NT2/D1 (cell line): Measurements from ENCODE around the gene VANGL1.
A peak's percentile ranks its signal among the peaks of the same experiment; 100 is the strongest.
"Not testable (repeated sequence)": the region's sequence is repeated elsewhere in the genome, so short reads cannot be mapped to it uniquely, and the experiment has no call there.

Source experiments
- DNase-seq: peaks from one replicate; pipeline ENCODE4 v3.0.0-alpha.2; 2011; ENCODE audit warnings: low read depth, low spot score
- H3K27me3 ChIP-seq: 2 replicates; pipeline ENCODE4 v1.6.0; 2011; ENCODE audit warnings: mild to moderate bottlenecking; ENCODE audit not compliant: insufficient read length, insufficient read depth
- H3K36me3 ChIP-seq: 2 replicates; pipeline ENCODE4 v1.6.1; 2011; ENCODE audit warnings: mild to moderate bottlenecking, low read length, mixed read lengths; ENCODE audit not compliant: insufficient read depth, insufficient read length
- H3K4me1 ChIP-seq: 2 replicates; pipeline ENCODE4 v1.5.1; 2011; ENCODE audit not compliant: insufficient read depth, insufficient read length
- H3K4me3 ChIP-seq: 2 replicates; pipeline ENCODE4 v1.5.1; 2011; ENCODE audit warnings: low read depth; ENCODE audit not compliant: insufficient read length
- H3K9ac ChIP-seq: 2 replicates; pipeline ENCODE4 v1.6.0; 2011; ENCODE audit warnings: low read depth; ENCODE audit not compliant: insufficient read length
- H3K9me3 ChIP-seq: 2 replicates; pipeline ENCODE4 v1.5.1; 2011; ENCODE audit warnings: mild to moderate bottlenecking, low read length; ENCODE audit not compliant: insufficient read depth
- SUZ12 ChIP-seq: IDR thresholded peaks from 2 replicates; pipeline ENCODE4 v1.6.1; 2011; ENCODE audit not compliant: insufficient read length, insufficient read depth; ENCODE audit errors: extremely low read depth
- YY1 ChIP-seq: IDR thresholded peaks from 2 replicates; pipeline ENCODE4 v1.6.1; 2011; ENCODE audit not compliant: insufficient read length, insufficient read depth
- ZNF274 ChIP-seq: IDR thresholded peaks from 2 replicates; pipeline ENCODE4 v1.6.1; 2011; ENCODE audit warnings: mild to moderate bottlenecking, low read depth, low read length

The VANGL1 gene

GRCh38 chr1:115632251-115633026 is 9.3 kb upstream of the VANGL1 start:
- DNase-seq = no peak

GRCh38 chr1:115633606-115634005 is 8.2 kb upstream of the VANGL1 start:
- H3K9me3 ChIP-seq, DNase-seq, H3K4me1 ChIP-seq, H3K9ac ChIP-seq, H3K36me3 ChIP-seq, H3K27me3 ChIP-seq, H3K4me3 ChIP-seq: not testable (repeated sequence)

More at GRCh38 chr1:115632251-115633026, 9.3 kb upstream of the VANGL1 start:
- no peak overlapping the region for H3K9ac ChIP-seq
- no peaks in the 10 kb centered on the region for H3K36me3 ChIP-seq
- no peak overlapping the region for H3K4me3 ChIP-seq
- TF ChIP-seq SUZ12 (no peak), YY1 (no peak), ZNF274 (no peak)
- H3K9me3 ChIP-seq = peaks cover 6% of the 10 kb centered on the region; the same call in 1 of the 2 replicates
- H3K4me1 ChIP-seq = no peaks in the 10 kb centered on the region
- no peaks in the 10 kb centered on the region for H3K27me3 ChIP-seq

- H3K9me3 ChIP-seq = peaks cover 17% of the 10 kb centered on the region; the same call in 1 of the 2 replicates
- H3K4me1 ChIP-seq = peaks cover 12% of the 10 kb centered on the region
- DNase-seq, H3K27me3 ChIP-seq, H3K9ac ChIP-seq, H3K36me3 ChIP-seq, H3K4me3 ChIP-seq: not testable (repeated sequence)
These were observed 4.5 kb upstream of the VANGL1 start for GRCh38 chr1:115637247-115637646.

GRCh38 chr1:115640384-115640783 is 1.4 kb upstream of the VANGL1 start:
- no peak for TF ChIP-seq SUZ12
- no peak for TF ChIP-seq ZNF274
- TF ChIP-seq YY1 = no peak
- peaks cover 12% of the 10 kb centered on the region for H3K4me1 ChIP-seq
- DNase-seq = no peak

GRCh38 chr1:115642168-115643072 is 650 bp downstream of the VANGL1 start:
- H3K9ac ChIP-seq = peak overlapping the region; percentile 95

More at GRCh38 chr1:115640384-115640783, 1.4 kb upstream of the VANGL1 start:
- Histone ChIP-seq H3K9ac (no peak overlapping the region), H3K9me3 (peaks cover 17% of the 10 kb centered on the region; the same call in 1 of the 2 replicates), H3K36me3 (peaks cover 12% of the 10 kb centered on the region), H3K27me3 (no peaks in the 10 kb centered on the region), H3K4me3 (no peak overlapping the region)

GRCh38 chr1:115643225-115643624 is 1.5 kb downstream of the VANGL1 start:
- Histone ChIP-seq H3K9ac (peak overlapping the region; percentile 95), H3K9me3 (peaks cover 11% of the 10 kb centered on the region; the same call in 1 of the 2 replicates), H3K27me3 (no peaks in the 10 kb centered on the region), H3K4me1 (peaks cover 19% of the 10 kb centered on the region), H3K4me3 (peak overlapping the region; percentile 88), H3K36me3 (peaks cover 13% of the 10 kb centered on the region)
- TF ChIP-seq SUZ12 (no peak), YY1 (no peak), ZNF274 (no peak)
- DNase-seq = no peak

More at GRCh38 chr1:115642168-115643072, 650 bp downstream of the VANGL1 start:
- Histone ChIP-seq H3K4me3 (peak overlapping the region; percentile 88), H3K27me3 (no peaks in the 10 kb centered on the region), H3K9me3 (peaks cover 11% of the 10 kb centered on the region; the same call in 1 of the 2 replicates), H3K4me1 (peaks cover 12% of the 10 kb centered on the region), H3K36me3 (peaks cover 13% of the 10 kb centered on the region)
- TF ChIP-seq YY1 (no peak), SUZ12 (no peak)
- no peak for DNase-seq

- DNase-seq = no peak
- Histone ChIP-seq H3K9ac (peak overlapping the region; percentile 37), H3K4me1 (peaks cover 24% of the 10 kb centered on the region), H3K9me3 (peaks cover 10% of the 10 kb centered on the region; the same call in 1 of the 2 replicates), H3K27me3 (no peaks in the 10 kb centered on the region), H3K4me3 (peak overlapping the region; percentile 88), H3K36me3 (peaks cover 13% of the 10 kb centered on the region)
- TF ChIP-seq ZNF274 = no peak
These were observed 1.9 kb downstream of the VANGL1 start for GRCh38 chr1:115643666-115644065.
